ENCODE data around the gene ANO7.

- TF ChIP-seq EZH2 (IDR thresholded peaks at IDR 0.05; ENCODE audit: insufficient read depth, poor library complexity, severe bottlenecking) = no peak
- TF ChIP-seq EZH2phosphoT487 (IDR thresholded peaks at IDR 0.05; ENCODE audit: insufficient read depth, low read depth) = no peak
These were observed 37.6 kb upstream of the ANO7 start for GRCh38 chr2:241150660-241151530.

Data from GM23248 (cell line).